H1 (cell line): Measurements from ENCODE around the gene DNTTIP2. TPM values are rescaled to one million over a fixed set of nuclear protein-coding genes. Genes with fewer than 3 reads are reported as not detected.

ENCODE experiments used
- CTCF ChIA-PET: fragments of 300-600 bp; sonication (Branson Sonifier 250); formaldehyde crosslinking; loops from one replicate; lab custom pipeline; 2021; ENCODE audit not compliant: partially characterized antibody; lab: Charles Lee
- POLR2A ChIA-PET: fragments of 300-600 bp; sonication (Branson Sonifier 250); formaldehyde crosslinking; loops from one replicate; lab custom pipeline; 2021; ENCODE audit warnings: inconsistent platforms; ENCODE audit not compliant: partially characterized antibody; lab: Charles Lee
- DNase-seq, 2 experiments: peaks; one replicate each; pipeline versions ENCODE4 v3.0.0 to v3.0.0-alpha.2; 2010 to 2022; ENCODE audit warnings: low spot score in 2 of 2, low read depth in 1 of 2, mixed read lengths in 1 of 2
- FAIRE-seq: peaks from 2 replicates; lab custom pipeline; 2011; peaks lifted over from hg19 to GRCh38; lab: Jason Lieb, UNC
- H2AFZ ChIP-seq: 2 replicates; pipeline ENCODE4 v1.8.1; 2012; ENCODE audit warnings: low read length, inconsistent platforms
- H2AK5ac ChIP-seq: 2 replicates; pipeline ENCODE4 v1.6.1; 2013; ENCODE audit warnings: low read depth, low read length
- H2BK120ac ChIP-seq: replicated peaks from 2 replicates; pipeline ENCODE3; 2013; ENCODE audit warnings: low read depth, low read length, inconsistent platforms
- H2BK12ac ChIP-seq: 2 replicates; pipeline ENCODE4 v1.6.1; 2013; ENCODE audit warnings: low read depth, low read length
- H2BK15ac ChIP-seq: 2 replicates; pipeline ENCODE4 v1.6.1; 2013; ENCODE audit warnings: low read length
- H2BK20ac ChIP-seq: 2 replicates; pipeline ENCODE4 v1.6.1; 2013; ENCODE audit warnings: low read length
- H2BK5ac ChIP-seq: 2 replicates; pipeline ENCODE4 v1.6.1; 2013; ENCODE audit warnings: low read depth, low read length
- H3K14ac ChIP-seq: 2 replicates; pipeline ENCODE4 v1.6.1; 2013; ENCODE audit warnings: inconsistent platforms; ENCODE audit not compliant: insufficient read length
- H3K18ac ChIP-seq: 2 replicates; pipeline ENCODE4 v1.6.1; 2013; ENCODE audit warnings: low read length; ENCODE audit errors: extremely low read depth
- H3K23ac ChIP-seq: 2 replicates; pipeline ENCODE4 v1.6.1; 2013; ENCODE audit warnings: inconsistent platforms; ENCODE audit not compliant: insufficient read length
- H3K23me2 ChIP-seq: 2 replicates; pipeline ENCODE4 v1.6.1; 2013; ENCODE audit warnings: low read depth, low read length
- H3K27ac ChIP-seq: 2 replicates; pipeline ENCODE4 v1.6.1; 2011; ENCODE audit warnings: low read depth, low read length, inconsistent platforms
- H3K27me3 ChIP-seq, 4 experiments: replicated peaks in 1 of 4; 1 replicate in 1 of 4; 2 replicates in 3 of 4; pipeline versions ENCODE4 v1.6.1 to v1.8.1; 2011 to 2013; ENCODE audit warnings: low read length in 3 of 4, mild to moderate bottlenecking in 3 of 4, inconsistent platforms in 2 of 4, mixed read lengths in 2 of 4, moderate library complexity in 1 of 4; ENCODE audit not compliant: control insufficient read depth in 3 of 4, insufficient read depth in 3 of 4; ENCODE audit errors: extremely low read depth in 1 of 4
- H3K36me3 ChIP-seq, 4 experiments: 2 replicates each; pipeline versions ENCODE4 v1.6.1 to v1.8.1; 2011 to 2013; ENCODE audit warnings: mild to moderate bottlenecking in 4 of 4, low read length in 3 of 4, moderate library complexity in 2 of 4, control low read depth in 1 of 4, inconsistent platforms in 1 of 4; ENCODE audit not compliant: insufficient read depth in 4 of 4, control insufficient read depth in 2 of 4
- H3K4ac ChIP-seq: replicated peaks from 2 replicates; pipeline ENCODE3; 2013; ENCODE audit warnings: low read length, low read depth, mixed read lengths, inconsistent platforms; ENCODE audit not compliant: insufficient read length
- H3K4me1 ChIP-seq, 4 experiments: replicated peaks in 1 of 4; 1 replicate in 1 of 4; 2 replicates in 3 of 4; pipeline versions ENCODE4 v1.6.1 to v1.8.1; 2011 to 2013; ENCODE audit warnings: low read length in 3 of 4, inconsistent platforms in 2 of 4, mixed read lengths in 1 of 4; ENCODE audit not compliant: insufficient read depth in 4 of 4, control insufficient read depth in 3 of 4
- H3K4me2 ChIP-seq, 2 experiments: 2 replicates each; pipeline versions ENCODE4 v1.6.1 to v1.8.1; 2011 to 2013; ENCODE audit warnings: low read depth in 2 of 2, low read length in 2 of 2, control low read depth in 1 of 2, inconsistent platforms in 1 of 2, mild to moderate bottlenecking in 1 of 2; ENCODE audit not compliant: insufficient read depth in 1 of 2
- H3K4me3 ChIP-seq, 4 experiments: fragments of 200-600, 300-600 bp in 1 of 4; sonication (generic), shearing (Covaris generic), sonication (Bioruptor Twin) in 1 of 4; 2 replicates each; pipeline versions ENCODE4 v1.5.1 to v1.8.1; 2011 to 2016; ENCODE audit warnings: low read length in 4 of 4, low read depth in 3 of 4, control low read depth in 2 of 4, inconsistent platforms in 2 of 4, mild to moderate bottlenecking in 2 of 4, mixed read lengths in 1 of 4, moderate library complexity in 1 of 4; ENCODE audit not compliant: insufficient read depth in 2 of 4; ENCODE audit errors: extremely low read depth in 1 of 4
- H3K56ac ChIP-seq: replicated peaks from 2 replicates; pipeline ENCODE3; 2013; ENCODE audit warnings: low read depth, mild to moderate bottlenecking, mixed read lengths, low read length, inconsistent platforms; ENCODE audit not compliant: insufficient read length
- H3K79me1 ChIP-seq: 2 replicates; pipeline ENCODE4 v1.6.1; 2013; ENCODE audit warnings: low read depth, low read length, control low read depth
- H3K79me2 ChIP-seq, 2 experiments: 2 replicates each; pipeline versions ENCODE4 v1.6.1 to v1.8.1; 2012 to 2013; ENCODE audit warnings: low read length in 2 of 2, mild to moderate bottlenecking in 2 of 2, inconsistent platforms in 1 of 2; ENCODE audit not compliant: insufficient read depth in 2 of 2, control insufficient read depth in 1 of 2
- H3K9ac ChIP-seq, 4 experiments: replicated peaks in 1 of 4; 1 replicate in 1 of 4; 2 replicates in 3 of 4; pipeline versions ENCODE4 v1.6.1 to v1.8.1; 2011 to 2013; ENCODE audit warnings: low read depth in 3 of 4, low read length in 3 of 4, control low read depth in 2 of 4, mild to moderate bottlenecking in 2 of 4, moderate library complexity in 2 of 4, inconsistent platforms in 1 of 4; ENCODE audit errors: extremely low read depth in 1 of 4
- H3K9me3 ChIP-seq, 2 experiments: 2 replicates each; pipeline versions ENCODE4 v1.6.1 to v1.8.1; 2012 to 2013; ENCODE audit warnings: mild to moderate bottlenecking in 2 of 2, moderate library complexity in 2 of 2, control low read depth in 1 of 2, inconsistent platforms in 1 of 2, low read depth in 1 of 2, low read length in 1 of 2, mixed read lengths in 1 of 2; ENCODE audit not compliant: insufficient read depth in 2 of 2
- H4K20me1 ChIP-seq, 2 experiments: replicated peaks in 1 of 2; 2 replicates each; pipeline versions ENCODE3 to v1.8.1; 2011 to 2013; ENCODE audit warnings: inconsistent platforms in 2 of 2, low read length in 2 of 2, mild to moderate bottlenecking in 1 of 2; ENCODE audit not compliant: insufficient read depth in 2 of 2, control insufficient read depth in 1 of 2
- H4K5ac ChIP-seq: 2 replicates; pipeline ENCODE4 v1.6.1; 2013; ENCODE audit warnings: low read length, low read depth, mixed read lengths, inconsistent platforms; ENCODE audit not compliant: insufficient read length
- H4K8ac ChIP-seq: 2 replicates; pipeline ENCODE4 v1.8.0; 2013; ENCODE audit warnings: mild to moderate bottlenecking, moderate library complexity, low read length, inconsistent platforms; ENCODE audit not compliant: insufficient read depth; ENCODE audit errors: extremely low read depth
- H4K91ac ChIP-seq: replicated peaks from 2 replicates; pipeline ENCODE3; 2013; ENCODE audit warnings: low read length, mixed read lengths, inconsistent platforms; ENCODE audit not compliant: insufficient read length
- JUN ChIP-seq: IDR thresholded peaks from 2 replicates; pipeline ENCODE4 v1.6.1; 2011; ENCODE audit warnings: low read depth, mild to moderate bottlenecking, improper control_type of control experiment, low read length
- RBBP5 ChIP-seq: IDR thresholded peaks from 2 replicates; pipeline ENCODE4 v1.7.1; 2012; ENCODE audit warnings: low read depth, mild to moderate bottlenecking, inconsistent platforms, low read length, moderate library complexity, borderline replicate concordance
- RNF2 ChIP-seq: fragments of 200-900, 300-1000 bp; sonication (generic); IDR thresholded peaks from 2 replicates; pipeline ENCODE4 v1.7.1; 2016; ENCODE audit warnings: borderline replicate concordance, low read depth, mild to moderate bottlenecking, antibody characterized with exemption, low read length; ENCODE audit not compliant: poor library complexity, severe bottlenecking; ENCODE audit errors: missing control alignments
- SRF ChIP-seq: IDR thresholded peaks from 2 replicates; pipeline ENCODE4 v1.6.1; 2011; ENCODE audit warnings: mild to moderate bottlenecking, low read depth, low read length, moderate library complexity
- TBP ChIP-seq: IDR thresholded peaks from 2 replicates; pipeline ENCODE4 v1.6.1; 2011; ENCODE audit warnings: low read depth, low read length, improper control_type of control experiment
- WGBS, 2 experiments: shearing (Covaris generic) in 1 of 2; methylation state at CpG; one replicate each; pipeline versions ENCODE4 v1.1.6 to v1.1.7; 2013 to 2015; ENCODE audit warnings: low lambda C conversion rate in 2 of 2, mixed read lengths in 2 of 2, inconsistent platforms in 1 of 2, low coverage in 1 of 2, missing lambda C conversion rate in 1 of 2; ENCODE audit not compliant: insufficient replicate concordance in 2 of 2, insufficient coverage in 1 of 2, insufficient read length in 1 of 2; ENCODE audit errors: extremely low coverage in 1 of 2, missing lambda C conversion rate in 1 of 2; 5-methylcytosine and 5-hydroxymethylcytosine counted together
- polyA plus RNA-seq, 7 experiments: library from polyadenylated mRNA; depleted of rRNA in 3 of 7; stranded (reverse) in 5 of 7; unstranded in 2 of 7; fragments of >200 nt in 5 of 7; fragments of 200-250 nt in 2 of 7; gene quantifications; 1 replicate in 5 of 7; 2 replicates in 1 of 7; 4 replicates in 1 of 7; pipeline versions ENCODE4 v1.2.1 to v1.2.3, GENCODE V29; 2011 to 2013; ENCODE audit warnings: missing spikeins in 2 of 7, mixed read lengths in 2 of 7
- total RNA-seq: library from RNA; stranded (reverse); fragmentation: NEBNext Ultra II Directional; extraction: Animal tissue kit (Norgen Biotek cat#: 25700); gene quantifications from 2 replicates; pipeline ENCODE4 v1.2.1, GENCODE V29; 2021

DNTTIP2 gene
- total and polyA plus RNA-seq, 2 of the 8 experiments (the other 6 are each of a cell fraction or from before 2014, with no cell fraction given) = 6.3 to 80.4 TPM

- Histone ChIP-seq H3K27ac (no peak overlapping the region), H3K79me2 (peaks cover 0 to 44% of the 10 kb centered on the region in 2 experiments; a peak in 2 of 4 replicates), H2BK20ac (no peak overlapping the region), H3K27me3 (0 out of 7 replicates have a peak, but pooled peaks cover 0 to 2% (median 1%) of the 10 kb centered on the region in 4 experiments), H4K20me1 (no peaks in the 10 kb centered on the region), H3K56ac (no peak overlapping the region), H3K4me1 (peaks cover 0 to 3% (median 2%) of the 10 kb centered on the region in 4 experiments; a peak in 2 of 7 replicates), H3K36me3 (no peaks in the 10 kb centered on the region; a peak in 1 of 8 replicates), H2BK120ac (no peak overlapping the region), H4K8ac (no peak overlapping the region), H2BK5ac (no peak overlapping the region), H3K9ac (no peak overlapping the region), H3K9me3 (no peaks in the 10 kb centered on the region), H3K4me2 (no peak overlapping the region), H3K4me3 (no peak overlapping the region), H3K23me2 (peaks cover 10% of the 10 kb centered on the region), H4K91ac (no peak overlapping the region), H3K79me1 (no peaks in the 10 kb centered on the region; the same call in 1 of the 2 replicates), H3K14ac (no peak overlapping the region), H2AK5ac (no peak overlapping the region), H3K23ac (no peak overlapping the region), H2BK15ac (no peak overlapping the region), H4K5ac (no peak overlapping the region), H2AFZ (no peak overlapping the region), H3K4ac (no peak overlapping the region), H2BK12ac (no peak overlapping the region), H3K18ac (no peak overlapping the region)
- no peak for TF ChIP-seq JUN
- no peak for TF ChIP-seq RBBP5
- no peak for TF ChIP-seq SRF
- no peak for TF ChIP-seq TBP
- no peak for TF ChIP-seq RNF2
- FAIRE-seq (no peak), DNase-seq (no peak)
- POLR2A ChIA-PET = no interaction called here
- 83% methylated on average over 2 of the region's 2 CpGs; no CpG with 5 or more reads in 1 of the 2 experiments for WGBS, 2 experiments
- CTCF ChIA-PET = no interaction called here
Observed at GRCh38 chr1:93905734-93906133, 26.7 kb upstream of the DNTTIP2 start.
